Gastrocnemius medialis (tissue), 4 donors: Measurements from ENCODE around the gene ARSH.

Experiments used
- CTCF ChIP-seq, 5 experiments: fragments of 450-650 bp in 3 of 5; fragments of 200-600 bp in 2 of 5; sonication (generic) in 2 of 5; IDR thresholded peaks in 4 of 5; conservative IDR thresholded peaks in 1 of 5; 1 replicate in 4 of 5; 2 replicates in 1 of 5; pipeline ENCODE4 v1.5.1; 2016 to 2019; ENCODE audit warnings: antibody characterized with exemption in 5 of 5, mild to moderate bottlenecking in 3 of 5, moderate library complexity in 3 of 5
- POLR2A ChIP-seq, 2 donors: fragments of 450-650 bp; IDR thresholded peaks; one replicate each; pipeline ENCODE4 v1.6.1; 2017; ENCODE audit warnings: antibody characterized with exemption in 2 of 2, mild to moderate bottlenecking in 2 of 2, moderate library complexity in 2 of 2

DNA sequence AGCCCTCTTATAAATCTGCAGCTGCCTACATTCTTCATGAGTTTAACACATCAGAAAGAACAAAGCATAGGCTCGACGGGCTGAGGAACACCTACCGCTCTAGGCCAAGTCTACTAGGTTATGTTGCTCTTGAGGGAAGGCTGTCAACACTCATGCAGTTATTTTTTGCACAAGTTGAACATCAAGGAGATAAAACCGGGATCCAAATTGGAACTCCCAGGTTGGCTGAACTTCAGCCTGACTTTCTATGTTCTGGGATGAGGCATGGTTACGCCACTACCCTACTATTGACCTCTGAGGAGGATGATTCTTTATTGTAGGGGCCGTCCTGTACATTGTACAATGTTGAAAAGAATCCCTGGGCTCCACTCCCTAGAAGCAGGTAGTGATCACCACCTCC lies 37.3 kb upstream of the ARSH start:
- TF ChIP-seq POLR2A (IDR thresholded peaks at IDR 0.05) (no peak), CTCF (IDR thresholded peaks at IDR 0.05 in 4 of 5, conservative IDR thresholded peaks at IDR 0.05 in 1 of 5) (no peak)
